HEK293 (cell line): ENCODE measurements around the gene SERINC5.

Experiments
- CTCF ChIA-PET: fragments of 350-600 bp; formaldehyde crosslinking; extraction: SDS; loops from one replicate; lab custom pipeline; 2021; ENCODE audit warnings: antibody characterized with exemption; lab: Yijun Ruan, JAX
- POLR2A ChIA-PET: fragments of 300-600 bp; formaldehyde crosslinking; extraction: SDS; loops from one replicate; lab custom pipeline; 2020; ENCODE audit warnings: antibody characterized with exemption, inconsistent platforms; lab: Yijun Ruan, JAX
- H3K27ac ChIP-seq: fragments of 200-500 bp; sonication (Bioruptor generic); 2 replicates; pipeline ENCODE4 v1.5.1; 2014; ENCODE audit warnings: low read depth, low read length, control low read depth, inconsistent platforms; ENCODE audit errors: extremely low read depth
- H3K36me3 ChIP-seq, 2 experiments: fragments of 200-500 bp in 1 of 2; sonication (Bioruptor generic) in 1 of 2; 1 replicate in 1 of 2; 2 replicates in 1 of 2; pipeline ENCODE4 v1.5.1; 2014 to 2017; ENCODE audit warnings: inconsistent platforms in 2 of 2, low read length in 2 of 2; ENCODE audit not compliant: control insufficient read depth in 2 of 2, insufficient read depth in 1 of 2
- H3K4me1 ChIP-seq: fragments of 200-500 bp; sonication (Bioruptor generic); 2 replicates; pipeline ENCODE4 v1.5.1; 2014; ENCODE audit warnings: mild to moderate bottlenecking, low read length, inconsistent platforms; ENCODE audit not compliant: control insufficient read depth, insufficient read depth
- H3K4me3 ChIP-seq: 2 replicates; pipeline ENCODE4 v1.5.1; 2011; ENCODE audit warnings: low read depth, mild to moderate bottlenecking, control low read depth, low read length, moderate library complexity
- H3K9me3 ChIP-seq: fragments of 200-500 bp; sonication (Bioruptor generic); 2 replicates; pipeline ENCODE4 v1.5.1; 2014; ENCODE audit warnings: low read depth, low read length, inconsistent platforms; ENCODE audit not compliant: control insufficient read depth, insufficient read depth
- EGR2 ChIP-seq: fragments of 450-650 bp; formaldehyde crosslinking; IDR thresholded peaks from 2 replicates; pipeline ENCODE4 v1.5.1; 2016; ENCODE audit warnings: low read depth, missing biosample characterization, missing genetic modification characterization
- GLI4 ChIP-seq: fragments of 450-650 bp; formaldehyde crosslinking; IDR thresholded peaks from 2 replicates; pipeline ENCODE4 v1.5.1; 2016; ENCODE audit warnings: missing biosample characterization, missing genetic modification characterization
- HOXD13 ChIP-seq: sonication (generic); formaldehyde crosslinking; IDR thresholded peaks from 2 replicates; pipeline ENCODE4 v1.8.0; 2022; ENCODE audit warnings: missing genetic modification reagents, borderline replicate concordance
- SCRT1 ChIP-seq: fragments of 450-650 bp; formaldehyde crosslinking; IDR thresholded peaks from 2 replicates; pipeline ENCODE4 v1.5.1; 2016; ENCODE audit warnings: missing biosample characterization, missing genetic modification characterization, borderline replicate concordance
- TRIM28 ChIP-seq: IDR thresholded peaks from 2 replicates; pipeline ENCODE4 v1.6.1; 2011; ENCODE audit warnings: low read length, control low read depth, borderline replicate concordance
- ZBTB21 ChIP-seq: fragments of 450-650 bp; formaldehyde crosslinking; IDR thresholded peaks from 2 replicates; pipeline ENCODE4 v1.5.1; 2017; ENCODE audit warnings: missing biosample characterization, missing genetic modification characterization
- ZNF121 ChIP-seq: fragments of 450-650 bp; formaldehyde crosslinking; IDR thresholded peaks from 2 replicates; pipeline ENCODE4 v1.5.1; 2016; ENCODE audit warnings: missing biosample characterization, missing genetic modification characterization
- ZNF184 ChIP-seq: fragments of 450-650 bp; IDR thresholded peaks from 2 replicates; pipeline ENCODE4 v1.5.1; 2018; ENCODE audit warnings: missing biosample characterization, mild to moderate bottlenecking, missing genetic modification characterization
- ZNF223 ChIP-seq: fragments of 450-650 bp; formaldehyde crosslinking; IDR thresholded peaks from 2 replicates; pipeline ENCODE4 v1.5.1; 2016; ENCODE audit warnings: missing biosample characterization, missing genetic modification characterization
- ZNF248 ChIP-seq: fragments of 450-650 bp; formaldehyde crosslinking; IDR thresholded peaks from 2 replicates; pipeline ENCODE4 v1.5.1; 2017; ENCODE audit warnings: missing biosample characterization, missing genetic modification characterization
- ZNF302 ChIP-seq: fragments of 450-650 bp; formaldehyde crosslinking; IDR thresholded peaks from 2 replicates; pipeline ENCODE4 v1.5.1; 2016; ENCODE audit warnings: missing biosample characterization, missing genetic modification characterization, low read depth
- ZNF366 ChIP-seq: fragments of 450-650 bp; formaldehyde crosslinking; conservative IDR thresholded peaks from 2 replicates; pipeline ENCODE4 v1.5.1; 2016; ENCODE audit warnings: missing biosample characterization, missing genetic modification characterization
- ZNF426 ChIP-seq: fragments of 450-650 bp; formaldehyde crosslinking; IDR thresholded peaks from 2 replicates; pipeline ENCODE4 v1.5.1; 2017; ENCODE audit warnings: missing biosample characterization, missing genetic modification characterization, mild to moderate bottlenecking, inconsistent platforms, moderate library complexity
- ZNF623 ChIP-seq: fragments of 450-650 bp; formaldehyde crosslinking; IDR thresholded peaks from 2 replicates; pipeline ENCODE4 v1.5.1; 2016; ENCODE audit warnings: missing biosample characterization, missing genetic modification characterization
- ZNF670 ChIP-seq: fragments of 450-650 bp; formaldehyde crosslinking; IDR thresholded peaks from 2 replicates; pipeline ENCODE4 v1.5.1; 2016; ENCODE audit warnings: missing biosample characterization, missing genetic modification characterization, low read depth
- ZNF747 ChIP-seq: fragments of 450-650 bp; formaldehyde crosslinking; IDR thresholded peaks from 2 replicates; pipeline ENCODE4 v1.5.1; 2016; ENCODE audit warnings: missing biosample characterization, missing genetic modification characterization
- ZNF76 ChIP-seq: fragments of 450-650 bp; formaldehyde crosslinking; IDR thresholded peaks from 2 replicates; pipeline ENCODE4; 2016; ENCODE audit warnings: low read depth, missing biosample characterization, missing genetic modification characterization, borderline replicate concordance
- ZSCAN30 ChIP-seq: fragments of 450-650 bp; IDR thresholded peaks from 2 replicates; pipeline ENCODE4 v1.5.1; 2018; ENCODE audit warnings: missing biosample characterization, mild to moderate bottlenecking, missing genetic modification characterization, moderate library complexity
- TF ChIP-seq, protein P1 (sequence below): fragments of 450-650 bp; IDR thresholded peaks from 2 replicates; pipeline ENCODE4 v1.5.1; 2018; ENCODE audit warnings: missing biosample characterization, missing genetic modification characterization
- TF ChIP-seq, protein P2 (sequence below): fragments of 450-650 bp; formaldehyde crosslinking; IDR thresholded peaks from 2 replicates; pipeline ENCODE4 v1.5.1; 2016; ENCODE audit warnings: missing biosample characterization, missing genetic modification characterization
- TF ChIP-seq, protein P3 (sequence below): fragments of 450-650 bp; formaldehyde crosslinking; IDR thresholded peaks from 2 replicates; pipeline ENCODE4; 2016; ENCODE audit warnings: missing biosample characterization, missing genetic modification characterization
- TF ChIP-seq, protein P4 (sequence below): fragments of 450-650 bp; formaldehyde crosslinking; conservative IDR thresholded peaks from 2 replicates; pipeline ENCODE4 v1.5.1; 2016; ENCODE audit warnings: low read depth, missing biosample characterization, missing genetic modification characterization
- TF ChIP-seq, protein P5 (sequence below): fragments of 450-650 bp; formaldehyde crosslinking; IDR thresholded peaks from 2 replicates; pipeline ENCODE4 v1.5.1; 2016; ENCODE audit warnings: missing biosample characterization, missing genetic modification characterization

The SERINC5 gene

DNA sequence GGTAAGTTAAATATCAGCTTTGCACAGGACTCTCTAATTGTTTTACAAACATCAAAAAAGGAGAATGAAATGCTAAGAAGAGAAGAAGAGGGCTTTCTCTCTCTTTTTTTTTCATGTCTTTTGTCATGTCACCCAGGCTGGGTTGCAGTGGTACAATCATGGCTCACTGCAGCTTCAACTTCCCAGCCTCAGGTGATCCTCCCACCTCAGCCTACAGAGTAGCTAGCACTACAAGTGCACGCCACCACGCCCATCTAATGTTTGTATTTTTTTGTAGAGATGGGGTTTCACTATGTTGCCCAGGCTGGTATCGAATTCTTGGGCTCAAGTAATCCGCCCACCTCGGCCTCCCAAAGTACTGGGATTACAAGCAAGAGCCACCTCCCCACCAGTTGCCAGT is 18.6 kb downstream of the SERINC5 start (continued):
- TF ChIP-seq ZNF76 (tag by site-specific recombination), result no peak
- TF ChIP-seq, protein P1, sequence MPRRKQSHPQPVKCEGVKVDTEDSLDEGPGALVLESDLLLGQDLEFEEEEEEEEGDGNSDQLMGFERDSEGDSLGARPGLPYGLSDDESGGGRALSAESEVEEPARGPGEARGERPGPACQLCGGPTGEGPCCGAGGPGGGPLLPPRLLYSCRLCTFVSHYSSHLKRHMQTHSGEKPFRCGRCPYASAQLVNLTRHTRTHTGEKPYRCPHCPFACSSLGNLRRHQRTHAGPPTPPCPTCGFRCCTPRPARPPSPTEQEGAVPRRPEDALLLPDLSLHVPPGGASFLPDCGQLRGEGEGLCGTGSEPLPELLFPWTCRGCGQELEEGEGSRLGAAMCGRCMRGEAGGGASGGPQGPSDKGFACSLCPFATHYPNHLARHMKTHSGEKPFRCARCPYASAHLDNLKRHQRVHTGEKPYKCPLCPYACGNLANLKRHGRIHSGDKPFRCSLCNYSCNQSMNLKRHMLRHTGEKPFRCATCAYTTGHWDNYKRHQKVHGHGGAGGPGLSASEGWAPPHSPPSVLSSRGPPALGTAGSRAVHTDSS (tag by site-specific recombination), result no peak
- no peak for TF ChIP-seq ZNF184
- no peak for TF ChIP-seq ZNF426
- TF ChIP-seq ZNF302 (tag by site-specific recombination), result no peak
- no peak for TF ChIP-seq ZNF223 (tag by site-specific recombination)
- TF ChIP-seq ZNF747, result no peak
- TF ChIP-seq ZNF670 (tag by site-specific recombination), result no peak
- TF ChIP-seq ZNF121, result no peak
- TF ChIP-seq, protein P2, sequence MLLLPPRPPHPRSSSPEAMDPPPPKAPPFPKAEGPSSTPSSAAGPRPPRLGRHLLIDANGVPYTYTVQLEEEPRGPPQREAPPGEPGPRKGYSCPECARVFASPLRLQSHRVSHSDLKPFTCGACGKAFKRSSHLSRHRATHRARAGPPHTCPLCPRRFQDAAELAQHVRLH, result no peak
- peak; percentile 36; the same call in 1 of the 2 replicates for TF ChIP-seq EGR2 (tag by site-specific recombination)

DNA sequence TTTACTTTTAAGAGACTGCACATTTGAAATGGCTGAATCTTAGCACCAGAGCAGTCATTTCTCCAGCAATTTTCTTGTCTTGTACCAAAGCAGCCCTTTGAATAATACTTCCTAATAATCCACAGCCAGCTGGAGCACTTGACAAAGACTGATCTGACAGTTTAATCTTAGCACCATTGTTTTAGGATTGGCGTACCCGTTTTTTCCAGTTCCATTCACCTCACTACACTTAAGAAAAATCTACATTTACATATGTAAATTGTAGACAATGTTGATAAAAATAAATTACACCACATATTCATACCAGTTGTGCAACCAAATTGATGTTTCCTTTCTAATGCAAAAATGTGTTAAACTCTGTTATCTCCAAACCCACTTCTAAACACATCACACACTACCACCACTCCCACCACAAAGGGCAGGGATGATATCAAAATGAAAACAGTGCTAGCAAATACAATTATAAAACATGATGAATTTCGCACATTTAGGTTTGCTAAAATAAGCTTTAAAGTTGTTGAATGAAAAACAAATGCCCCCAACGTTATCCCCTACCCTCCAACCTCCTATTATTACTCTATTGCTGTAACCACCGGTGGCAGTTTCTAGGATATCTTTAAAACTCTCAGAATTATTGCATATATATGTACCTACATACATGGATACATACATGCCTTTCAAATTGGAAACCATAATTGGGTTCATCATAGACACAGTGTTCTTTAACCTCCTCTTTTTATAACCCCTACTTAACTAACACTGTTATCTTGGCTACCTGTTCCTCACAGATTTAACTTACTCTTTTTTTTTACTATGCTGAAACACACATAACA is 21.5 kb downstream of the SERINC5 start:
- TF ChIP-seq HOXD13 (CRISPR knock-in tag) (no peak), TRIM28 (no peak), GLI4 (tag by site-specific recombination) (no peak), ZNF366 (no peak), SCRT1 (tag by site-specific recombination) (no peak), ZBTB21 (tag by site-specific recombination) (no peak), ZNF248 (tag by site-specific recombination) (no peak), ZSCAN30 (no peak), ZNF623 (tag by site-specific recombination) (no peak)
- TF ChIP-seq, protein P3, sequence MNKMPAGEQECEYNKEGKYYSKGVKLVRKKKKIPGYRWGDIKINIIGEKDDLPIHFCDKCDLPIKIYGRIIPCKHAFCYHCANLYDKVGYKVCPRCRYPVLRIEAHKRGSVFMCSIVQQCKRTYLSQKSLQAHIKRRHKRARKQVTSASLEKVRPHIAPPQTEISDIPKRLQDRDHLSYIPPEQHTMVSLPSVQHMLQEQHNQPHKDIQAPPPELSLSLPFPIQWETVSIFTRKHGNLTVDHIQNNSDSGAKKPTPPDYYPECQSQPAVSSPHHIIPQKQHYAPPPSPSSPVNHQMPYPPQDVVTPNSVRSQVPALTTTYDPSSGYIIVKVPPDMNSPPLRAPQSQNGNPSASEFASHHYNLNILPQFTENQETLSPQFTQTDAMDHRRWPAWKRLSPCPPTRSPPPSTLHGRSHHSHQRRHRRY (tag by site-specific recombination), result no peak
- TF ChIP-seq, protein P4, sequence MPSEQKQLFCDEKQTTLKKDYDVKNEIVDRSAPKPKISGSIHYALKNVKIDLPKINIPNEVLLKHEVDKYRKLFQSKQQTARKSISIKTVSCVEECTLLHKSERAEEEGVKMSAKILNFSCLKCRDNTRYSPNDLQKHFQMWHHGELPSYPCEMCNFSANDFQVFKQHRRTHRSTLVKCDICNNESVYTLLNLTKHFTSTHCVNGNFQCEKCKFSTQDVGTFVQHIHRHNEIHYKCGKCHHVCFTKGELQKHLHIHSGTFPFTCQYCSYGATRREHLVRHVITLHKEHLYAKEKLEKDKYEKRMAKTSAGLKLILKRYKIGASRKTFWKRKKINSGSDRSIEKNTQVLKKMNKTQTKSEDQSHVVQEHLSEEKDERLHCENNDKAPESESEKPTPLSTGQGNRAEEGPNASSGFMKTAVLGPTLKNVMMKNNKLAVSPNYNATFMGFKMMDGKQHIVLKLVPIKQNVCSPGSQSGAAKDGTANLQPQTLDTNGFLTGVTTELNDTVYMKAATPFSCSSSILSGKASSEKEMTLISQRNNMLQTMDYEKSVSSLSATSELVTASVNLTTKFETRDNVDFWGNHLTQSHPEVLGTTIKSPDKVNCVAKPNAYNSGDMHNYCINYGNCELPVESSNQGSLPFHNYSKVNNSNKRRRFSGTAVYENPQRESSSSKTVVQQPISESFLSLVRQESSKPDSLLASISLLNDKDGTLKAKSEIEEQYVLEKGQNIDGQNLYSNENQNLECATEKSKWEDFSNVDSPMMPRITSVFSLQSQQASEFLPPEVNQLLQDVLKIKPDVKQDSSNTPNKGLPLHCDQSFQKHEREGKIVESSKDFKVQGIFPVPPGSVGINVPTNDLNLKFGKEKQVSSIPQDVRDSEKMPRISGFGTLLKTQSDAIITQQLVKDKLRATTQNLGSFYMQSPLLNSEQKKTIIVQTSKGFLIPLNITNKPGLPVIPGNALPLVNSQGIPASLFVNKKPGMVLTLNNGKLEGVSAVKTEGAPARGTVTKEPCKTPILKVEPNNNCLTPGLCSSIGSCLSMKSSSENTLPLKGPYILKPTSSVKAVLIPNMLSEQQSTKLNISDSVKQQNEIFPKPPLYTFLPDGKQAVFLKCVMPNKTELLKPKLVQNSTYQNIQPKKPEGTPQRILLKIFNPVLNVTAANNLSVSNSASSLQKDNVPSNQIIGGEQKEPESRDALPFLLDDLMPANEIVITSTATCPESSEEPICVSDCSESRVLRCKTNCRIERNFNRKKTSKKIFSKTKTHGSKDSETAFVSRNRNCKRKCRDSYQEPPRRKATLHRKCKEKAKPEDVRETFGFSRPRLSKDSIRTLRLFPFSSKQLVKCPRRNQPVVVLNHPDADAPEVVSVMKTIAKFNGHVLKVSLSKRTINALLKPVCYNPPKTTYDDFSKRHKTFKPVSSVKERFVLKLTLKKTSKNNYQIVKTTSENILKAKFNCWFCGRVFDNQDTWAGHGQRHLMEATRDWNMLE (tag by site-specific recombination), result no peak
- TF ChIP-seq, protein P5, sequence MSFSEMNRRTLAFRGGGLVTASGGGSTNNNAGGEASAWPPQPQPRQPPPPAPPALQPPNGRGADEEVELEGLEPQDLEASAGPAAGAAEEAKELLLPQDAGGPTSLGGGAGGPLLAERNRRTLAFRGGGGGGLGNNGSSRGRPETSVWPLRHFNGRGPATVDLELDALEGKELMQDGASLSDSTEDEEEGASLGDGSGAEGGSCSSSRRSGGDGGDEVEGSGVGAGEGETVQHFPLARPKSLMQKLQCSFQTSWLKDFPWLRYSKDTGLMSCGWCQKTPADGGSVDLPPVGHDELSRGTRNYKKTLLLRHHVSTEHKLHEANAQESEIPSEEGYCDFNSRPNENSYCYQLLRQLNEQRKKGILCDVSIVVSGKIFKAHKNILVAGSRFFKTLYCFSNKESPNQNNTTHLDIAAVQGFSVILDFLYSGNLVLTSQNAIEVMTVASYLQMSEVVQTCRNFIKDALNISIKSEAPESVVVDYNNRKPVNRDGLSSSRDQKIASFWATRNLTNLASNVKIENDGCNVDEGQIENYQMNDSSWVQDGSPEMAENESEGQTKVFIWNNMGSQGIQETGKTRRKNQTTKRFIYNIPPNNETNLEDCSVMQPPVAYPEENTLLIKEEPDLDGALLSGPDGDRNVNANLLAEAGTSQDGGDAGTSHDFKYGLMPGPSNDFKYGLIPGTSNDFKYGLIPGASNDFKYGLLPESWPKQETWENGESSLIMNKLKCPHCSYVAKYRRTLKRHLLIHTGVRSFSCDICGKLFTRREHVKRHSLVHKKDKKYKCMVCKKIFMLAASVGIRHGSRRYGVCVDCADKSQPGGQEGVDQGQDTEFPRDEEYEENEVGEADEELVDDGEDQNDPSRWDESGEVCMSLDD (tag by site-specific recombination), result no peak
- TF ChIP-seq, all 188 proteins: peak for 0
- H3K4me1 ChIP-seq, result no peaks in the 10 kb centered on the region
- POLR2A ChIA-PET, result no interaction called here
- H3K9me3 ChIP-seq, result no peaks in the 10 kb centered on the region
- no peak overlapping the region for H3K27ac ChIP-seq
- no peaks in the 10 kb centered on the region for H3K36me3 ChIP-seq
- CTCF ChIA-PET, result interaction anchor here (0.6 kb wide), 1 partner anchor 72 kb away, joined by 4 read pairs; no protein-coding TSS in a partner anchor
- no peak overlapping the region for H3K4me3 ChIP-seq
